Activated T-helper 1 cell treated with Interleukin-2 at 50 U/mL for 16 hours (primary cell): ENCODE measurements around the gene DVL1.
"Not testable (repeated sequence)": the region's sequence is repeated elsewhere in the genome, so short reads cannot be mapped to it uniquely, and the experiment has no call there.

ENCODE experiments used
- DNase-seq: peaks from one replicate; pipeline ENCODE4 v3.0.0-alpha.2; 2020; ENCODE audit warnings: low read depth

DVL1 gene

DNA sequence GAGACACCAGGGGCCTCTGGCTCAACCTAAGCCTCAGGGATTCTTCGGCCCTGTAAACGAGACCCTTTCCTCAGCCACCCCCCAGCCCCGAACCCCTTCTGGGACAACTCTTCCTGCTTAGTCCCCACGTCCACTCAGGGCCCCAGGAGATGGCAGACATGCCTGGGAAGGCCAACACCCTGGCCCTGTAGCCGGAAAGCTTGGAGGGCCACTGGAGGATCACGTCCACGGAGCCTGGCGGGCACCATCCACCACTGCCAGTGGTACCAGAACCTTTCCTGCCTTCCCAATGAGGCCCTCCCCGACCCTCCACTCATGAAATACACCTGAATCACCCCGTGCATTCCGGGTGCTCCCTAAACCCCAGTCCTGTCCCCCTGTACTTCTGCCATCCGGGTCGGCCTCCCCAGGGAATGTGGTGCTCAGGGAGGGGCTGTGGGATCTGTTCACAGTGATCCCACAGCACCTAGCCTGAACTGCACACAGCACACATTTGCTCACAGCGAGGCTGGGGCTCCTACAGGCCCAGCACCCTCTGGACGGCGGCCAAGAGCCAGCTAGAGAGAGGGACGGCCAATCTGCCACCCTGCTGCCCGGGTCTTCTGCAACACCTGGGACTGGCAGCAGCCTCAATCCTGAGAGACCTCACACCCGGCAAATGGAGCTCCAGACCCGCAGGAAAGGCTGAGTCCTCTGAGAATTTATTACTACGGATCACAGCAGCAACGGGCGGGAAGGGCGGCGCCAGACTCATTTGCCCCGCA, 24.0 kb upstream of the DVL1 start:
- no peak for DNase-seq

DNA sequence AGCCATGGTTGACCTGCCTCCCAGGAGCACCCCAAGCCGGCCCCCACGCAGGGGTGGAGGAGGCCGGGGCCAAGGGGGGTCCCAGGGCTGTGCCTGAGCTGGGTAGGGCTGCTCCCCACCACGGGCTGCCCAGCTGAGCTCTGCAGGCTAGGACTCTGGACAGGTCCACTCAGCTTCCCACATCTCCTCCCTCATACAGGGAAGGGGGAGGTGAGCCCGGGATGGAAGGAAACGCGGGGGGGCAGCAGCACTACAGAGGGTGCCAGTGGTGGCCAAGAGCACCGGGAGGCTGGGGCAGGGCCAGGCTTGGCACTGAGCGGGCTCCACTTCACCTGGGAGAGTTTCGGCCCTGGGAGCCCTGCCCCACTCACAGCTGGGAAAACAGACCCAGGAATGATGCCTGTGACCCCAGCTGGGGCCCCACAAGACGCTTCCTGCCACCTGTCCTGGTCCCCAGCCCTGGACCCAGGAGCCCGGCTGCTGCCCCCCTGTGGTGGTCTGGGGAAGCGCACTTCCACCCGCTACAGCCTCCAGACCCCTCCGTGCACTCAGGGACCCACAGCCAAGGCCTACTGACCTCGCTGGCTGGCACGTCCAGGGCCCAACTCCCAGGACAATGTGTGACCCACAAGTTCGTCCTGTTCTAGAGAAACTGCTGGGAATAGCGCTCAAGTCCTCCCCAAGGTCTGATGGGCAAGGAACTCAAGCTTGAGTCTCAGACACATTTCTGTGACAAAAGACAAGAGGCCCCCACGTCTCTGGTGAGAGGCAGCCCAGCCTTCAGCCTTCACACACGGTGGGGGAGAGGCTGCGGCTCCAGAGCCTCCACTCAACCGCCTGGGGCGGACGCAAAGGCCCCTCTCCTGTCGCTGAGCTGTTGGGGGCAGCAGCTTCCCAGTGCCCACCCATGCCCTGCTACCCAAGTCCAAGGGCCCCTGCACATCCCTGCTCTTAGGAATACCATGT, 22.8 kb upstream of the DVL1 start:
- DNase-seq: peak; percentile 66

DNA sequence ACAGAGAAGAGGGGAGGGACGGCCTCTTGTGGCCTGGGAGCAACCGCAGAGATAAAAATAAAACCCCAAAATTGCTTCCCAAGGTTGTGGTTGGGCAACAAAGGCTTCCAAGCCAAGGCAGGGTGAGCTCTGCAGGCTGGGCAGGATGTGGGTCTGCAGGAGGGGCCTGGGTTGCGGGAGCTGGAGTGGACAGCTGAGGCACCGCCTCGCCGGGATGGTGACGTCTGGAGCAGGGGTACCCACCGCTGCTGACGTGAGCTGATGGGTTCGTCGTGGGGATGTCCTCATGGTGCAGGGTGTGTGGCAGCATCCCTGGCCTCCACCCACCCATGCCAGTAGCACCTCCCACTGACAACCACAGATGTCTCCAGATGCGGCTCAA, 22.1 kb upstream of the DVL1 start:
- peak; percentile 47 for DNase-seq

DNA sequence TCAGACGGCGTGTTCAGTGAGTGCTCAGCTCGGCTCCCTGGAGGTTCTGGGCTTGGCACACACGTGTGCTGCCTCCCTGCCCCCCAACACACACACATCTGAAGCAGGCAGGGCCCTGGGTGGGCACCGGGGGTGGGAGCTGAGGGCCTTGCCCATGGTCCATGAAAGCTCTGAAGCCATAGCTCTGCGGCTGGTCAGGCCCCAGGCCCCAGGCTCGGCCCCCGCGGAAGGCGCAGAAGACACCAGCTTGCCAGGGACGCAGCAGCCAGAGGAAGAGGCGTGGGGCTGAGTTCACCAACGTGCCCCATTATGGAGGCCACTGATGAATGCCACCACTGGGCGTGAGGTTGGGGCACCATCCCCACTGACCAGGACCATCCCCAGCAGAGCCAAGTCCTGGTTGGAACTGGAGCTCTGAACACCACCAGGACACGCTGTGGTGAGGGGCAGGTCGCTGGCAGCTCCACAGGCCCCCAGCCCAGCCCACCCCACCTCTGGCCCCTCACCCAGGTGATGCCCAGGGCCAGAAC, 21.6 kb upstream of the DVL1 start:
- DNase-seq: no peak

DNA sequence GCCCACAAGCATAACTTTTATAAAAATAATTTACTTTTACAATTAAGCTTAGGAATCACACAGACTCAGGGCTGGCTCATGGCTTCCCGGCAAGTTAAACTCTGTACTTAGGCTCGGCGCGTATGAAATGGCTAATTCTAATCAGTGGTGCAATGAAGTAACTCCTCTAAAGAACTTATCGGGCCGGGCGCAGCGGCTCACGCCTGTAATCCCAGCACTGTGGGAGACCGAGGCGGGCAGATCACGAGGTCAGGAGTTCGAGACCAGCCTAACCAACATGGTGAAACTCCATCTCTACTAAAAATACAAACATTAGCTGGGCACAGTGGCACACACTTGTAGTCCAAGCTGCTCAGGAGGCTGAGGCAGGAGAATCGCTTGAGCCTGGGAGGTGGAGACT, 20.9 kb upstream of the DVL1 start:
- DNase-seq: not testable (repeated sequence)

DNA sequence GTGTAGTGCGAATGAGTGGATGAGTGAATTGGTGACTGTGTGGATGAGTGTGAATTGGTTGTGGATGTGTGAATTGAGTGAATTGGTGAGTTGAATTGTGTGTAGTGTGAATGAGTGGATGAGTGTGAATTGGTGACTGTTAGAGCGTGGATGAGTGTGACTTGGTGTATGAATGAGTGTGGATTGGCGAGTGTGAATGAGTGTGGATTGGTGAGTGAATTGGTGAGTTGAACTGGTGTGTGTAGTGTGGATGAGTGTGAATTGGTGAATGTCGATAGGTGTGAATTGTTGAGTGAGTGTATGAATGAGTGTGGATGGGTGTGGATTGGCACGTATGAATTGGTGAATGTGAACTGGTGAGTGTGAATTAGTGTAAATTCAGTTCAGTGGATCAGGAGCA, 18.1 kb upstream of the DVL1 start:
- DNase-seq: no peak

DNA sequence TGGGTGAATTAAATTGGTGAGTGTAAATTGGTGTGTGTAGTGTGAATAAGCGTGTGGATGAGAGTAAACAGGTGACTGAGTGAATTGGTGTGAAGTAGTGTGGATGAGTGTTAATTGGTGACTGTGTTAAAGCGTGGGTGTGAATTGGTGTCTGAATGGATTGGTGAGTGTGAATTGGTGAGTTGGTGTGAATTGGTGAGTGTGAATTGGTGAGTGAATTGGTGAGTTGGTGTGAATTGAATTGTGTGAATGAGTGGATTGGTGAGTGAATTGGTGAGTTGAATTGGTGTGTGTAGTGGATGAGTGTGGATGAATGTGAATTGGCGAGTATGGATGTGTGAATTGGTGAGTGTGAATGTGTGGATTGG, 17.5 kb upstream of the DVL1 start:
- no peak for DNase-seq

DNA sequence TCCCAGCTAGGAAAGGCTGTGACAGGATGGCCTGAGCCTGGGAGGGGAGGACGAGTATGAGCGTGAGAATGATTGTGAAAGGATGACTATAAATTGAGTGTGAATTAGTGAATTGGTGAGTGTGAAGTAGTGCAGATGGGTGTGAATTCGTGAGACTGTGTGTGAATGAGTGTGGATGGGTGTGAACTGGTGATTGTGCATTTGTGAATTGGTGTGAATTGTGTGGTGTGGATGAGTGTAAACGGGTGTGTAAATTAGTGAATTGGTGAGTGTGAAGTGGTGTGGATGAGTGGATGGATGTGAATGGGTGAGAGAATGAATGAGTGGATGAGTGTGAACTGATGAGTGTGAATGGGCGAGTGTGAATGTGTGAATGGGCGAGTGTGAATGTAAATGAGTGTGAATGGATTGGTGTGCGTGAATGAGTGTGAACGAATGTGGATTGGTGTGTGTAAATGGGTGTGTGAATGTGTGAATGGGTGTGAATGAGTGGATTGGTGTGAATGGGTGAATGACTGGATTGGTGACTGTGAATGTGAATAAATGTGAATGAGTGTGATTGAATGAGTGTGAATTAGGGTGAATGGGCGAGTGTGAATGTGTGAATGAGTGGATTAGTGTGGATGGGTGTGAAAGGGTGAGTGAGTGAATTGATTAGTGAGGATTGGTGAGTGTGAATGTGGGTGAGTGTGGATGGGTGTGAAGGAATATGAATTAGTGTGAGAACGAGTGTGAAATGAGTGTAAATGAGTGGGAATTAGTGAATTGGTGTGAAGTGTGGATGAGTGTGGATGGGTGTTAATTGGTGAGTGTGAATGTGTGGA, 16.9 kb upstream of the DVL1 start:
- no peak for DNase-seq

DNA sequence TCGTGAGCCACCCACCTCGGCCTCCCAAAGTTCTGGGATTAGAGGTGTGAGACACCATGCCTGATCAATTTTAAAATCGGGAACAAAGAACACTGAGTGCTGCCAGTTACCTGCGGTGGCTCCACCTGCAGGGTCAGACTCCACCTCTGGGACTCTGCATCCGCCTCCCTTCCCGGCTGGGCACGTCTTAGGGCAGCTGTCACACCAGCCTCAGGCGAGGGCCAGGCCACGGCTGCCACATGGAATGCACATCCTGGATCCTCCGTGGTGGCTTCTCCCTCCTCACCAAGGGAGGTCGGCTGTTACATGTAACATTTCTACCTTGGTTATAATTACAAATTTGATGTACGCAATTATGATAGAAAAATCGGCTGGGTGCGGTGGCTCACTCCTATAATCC, 15.0 kb upstream of the DVL1 start:
- DNase-seq: no peak

DNA sequence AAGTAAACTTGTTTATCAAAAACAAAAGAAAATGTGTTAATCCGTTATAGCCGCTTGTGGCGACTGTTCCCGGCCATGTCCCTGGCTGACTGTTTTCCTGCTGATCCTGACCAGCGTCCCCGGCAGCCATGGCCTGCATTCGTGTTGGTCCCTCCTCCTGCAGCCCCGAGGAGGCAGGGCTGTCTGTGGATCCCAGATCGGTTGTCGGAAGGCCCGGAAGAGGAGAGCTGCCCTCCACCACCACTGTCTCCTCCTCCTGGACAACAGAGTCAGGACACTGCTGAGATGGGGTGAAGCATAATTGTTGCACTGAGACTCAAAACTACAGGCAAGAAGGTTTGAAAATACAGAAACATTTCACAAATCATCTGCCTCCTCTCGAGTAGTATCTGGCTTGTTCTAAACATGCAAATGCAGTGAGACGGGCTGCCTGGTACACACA, 12.8 kb upstream of the DVL1 start:
- no peak for DNase-seq

DNA sequence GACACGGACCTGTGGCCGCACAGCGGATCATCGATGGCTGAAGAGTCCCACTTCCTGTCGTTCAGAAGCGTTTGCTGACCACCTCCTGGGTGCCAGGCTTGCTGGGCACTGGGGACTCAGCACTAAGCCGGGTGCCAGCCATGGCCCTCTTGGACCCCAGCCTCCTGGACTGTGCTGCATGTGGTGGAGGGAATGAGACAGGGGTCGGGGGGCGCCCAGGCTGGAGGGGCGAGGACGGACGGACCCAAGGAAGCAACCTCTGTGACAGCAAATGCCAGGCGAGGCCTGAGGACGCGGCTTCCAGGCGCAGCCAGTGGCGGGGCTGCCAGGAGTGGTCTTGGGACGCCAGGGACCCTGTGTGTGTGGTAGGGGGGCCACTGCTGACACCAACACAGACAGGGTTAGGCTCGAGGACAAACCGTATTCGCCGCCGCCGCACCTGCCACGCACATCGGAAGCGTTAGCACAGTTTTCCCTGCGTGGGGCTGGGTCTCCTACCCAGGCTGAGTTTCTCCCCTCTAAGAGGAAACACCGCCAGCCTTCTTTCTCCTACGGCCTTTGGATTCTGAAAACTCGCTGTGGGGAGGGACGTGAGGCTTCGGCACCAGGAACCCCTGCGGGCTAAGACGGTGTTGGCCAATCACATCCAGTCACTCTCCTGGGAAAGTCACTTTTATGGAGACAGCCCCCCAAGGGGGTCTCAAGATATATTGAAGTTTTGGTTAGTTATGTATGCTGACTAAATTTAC, 12.2 kb upstream of the DVL1 start:
- no peak for DNase-seq

DNA sequence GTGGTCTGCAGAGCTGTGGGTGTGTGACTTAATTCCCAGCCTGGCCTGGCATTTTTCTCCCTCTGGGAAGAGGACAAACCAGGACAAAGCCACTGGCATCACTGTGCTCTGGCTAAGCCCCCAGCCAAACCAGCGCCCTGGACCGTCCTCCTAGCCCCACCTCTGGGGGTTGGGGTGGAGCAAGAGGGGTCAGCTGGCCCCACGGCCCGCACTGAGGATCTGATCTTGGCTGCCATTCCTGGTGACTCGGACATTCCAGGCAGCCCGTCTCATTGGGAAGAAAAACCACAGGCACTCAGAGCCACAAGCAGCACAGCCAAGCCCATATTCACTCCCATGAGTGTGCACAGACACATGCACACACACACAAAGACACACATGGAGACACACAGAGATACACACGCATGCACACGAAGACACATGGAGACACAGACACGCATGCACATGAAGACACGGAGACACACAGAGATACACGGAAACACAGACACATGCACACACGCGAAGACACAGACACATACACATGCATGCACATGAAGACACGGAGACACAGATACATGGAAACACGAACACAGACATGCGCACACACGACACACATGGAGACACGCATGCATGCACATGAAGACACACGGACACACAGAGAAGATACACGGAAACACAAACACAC, 11.4 kb upstream of the DVL1 start:
- no peak for DNase-seq

DNA sequence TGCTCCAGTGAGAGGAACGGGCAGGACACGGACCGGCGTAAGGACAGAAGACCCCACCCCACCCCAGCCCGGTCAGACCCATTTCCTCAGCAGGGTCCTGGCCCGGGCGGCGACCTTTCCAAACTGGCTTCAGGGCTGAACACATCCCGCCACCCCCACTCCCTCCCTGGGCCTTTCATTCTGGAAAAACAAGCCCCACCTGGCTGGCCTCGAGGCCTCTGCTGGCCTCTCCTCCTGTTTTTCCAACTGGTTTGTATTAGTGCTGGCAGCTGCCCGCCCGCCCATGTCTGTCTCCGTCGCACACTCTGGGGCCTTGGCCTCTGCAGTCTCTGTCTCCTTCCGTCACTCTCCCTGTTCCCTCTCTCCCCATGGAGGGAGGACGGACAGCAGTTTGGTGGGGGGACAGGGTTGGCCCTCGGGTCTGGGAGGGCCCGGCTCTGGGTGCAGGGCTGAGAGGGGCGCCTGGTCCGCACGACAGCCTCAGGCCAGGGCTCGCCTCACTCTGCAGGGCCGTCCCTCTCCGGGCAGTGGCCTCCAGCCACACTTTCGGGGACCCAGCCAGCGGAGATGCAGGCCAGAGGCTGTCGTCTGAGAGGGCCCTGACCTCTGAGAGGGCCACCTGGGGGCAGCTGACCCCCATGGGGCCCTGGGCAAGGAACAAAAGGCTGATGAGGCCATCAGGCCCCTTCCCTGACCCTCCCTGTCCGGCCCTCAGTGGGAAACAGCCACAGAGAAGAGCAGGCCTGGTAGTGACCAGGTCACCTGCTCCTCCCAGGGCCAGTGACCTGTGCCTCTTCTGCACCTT, 10.6 kb upstream of the DVL1 start:
- no peak for DNase-seq

DNA sequence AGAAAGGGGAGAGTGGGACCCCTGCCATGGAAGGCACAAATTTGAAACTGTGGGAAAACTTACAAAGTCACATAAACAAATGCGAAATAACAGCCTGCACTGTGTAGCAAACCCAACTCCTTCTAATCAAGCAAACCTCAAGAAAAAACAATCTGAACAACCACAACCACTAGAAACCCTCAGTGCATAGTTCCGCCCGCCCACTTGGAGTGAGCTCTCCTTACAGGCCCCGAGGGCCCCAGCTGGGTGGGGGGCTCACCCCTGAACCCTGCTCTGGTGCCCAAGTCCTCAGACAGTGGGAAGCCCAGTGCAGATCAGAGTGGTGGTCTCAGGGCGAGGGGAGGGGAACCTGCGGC, 10.1 kb upstream of the DVL1 start:
- DNase-seq: no peak

DNA sequence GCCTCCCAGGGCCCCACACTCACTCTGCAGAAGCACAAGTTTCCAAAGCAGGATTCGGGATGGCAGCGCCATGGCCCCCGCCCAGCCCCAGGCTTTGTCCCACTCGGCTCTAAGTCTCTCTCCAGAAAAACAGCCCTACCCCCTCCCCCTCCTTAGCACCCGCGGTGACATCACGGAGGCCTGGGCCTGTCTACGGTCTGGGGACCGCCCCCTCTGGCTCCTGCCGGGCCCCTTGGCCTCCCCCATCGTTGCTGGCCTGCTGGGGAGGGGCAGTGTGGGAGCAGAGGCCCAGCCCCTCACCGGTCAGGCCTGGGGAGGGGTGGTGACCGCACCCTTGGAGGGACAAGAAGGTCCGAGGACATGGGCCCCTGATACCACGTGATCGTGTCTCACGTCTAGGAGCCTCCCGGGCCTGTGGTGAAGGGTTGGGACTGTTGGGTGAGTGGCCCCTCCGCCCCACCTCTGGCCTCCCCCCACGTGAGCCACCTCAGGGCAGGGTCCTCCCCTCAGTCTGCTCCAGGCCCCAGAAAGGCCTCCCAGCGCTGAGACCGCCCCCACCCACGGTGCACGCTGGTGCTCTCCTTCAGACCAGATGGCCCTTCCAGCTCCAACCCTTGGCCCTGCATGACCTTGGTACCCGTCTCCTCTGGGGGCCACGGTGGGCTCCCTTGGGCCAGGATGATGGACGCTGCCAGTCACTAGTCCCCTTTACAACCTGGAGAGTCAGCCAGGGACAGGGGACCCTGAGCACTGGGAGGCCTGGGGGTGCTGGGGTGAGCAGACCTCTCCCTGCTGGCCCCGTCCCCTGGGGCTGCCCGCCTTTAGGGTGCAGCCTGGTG, 9.4 kb upstream of the DVL1 start, which contains the start of gene MXRA8:
TSS of gene MXRA8 (minus strand) at position 123 of the 839 bp plus-strand sequence. CDS start at position 72, 51 bp downstream.
- DNase-seq: no peak

DNA sequence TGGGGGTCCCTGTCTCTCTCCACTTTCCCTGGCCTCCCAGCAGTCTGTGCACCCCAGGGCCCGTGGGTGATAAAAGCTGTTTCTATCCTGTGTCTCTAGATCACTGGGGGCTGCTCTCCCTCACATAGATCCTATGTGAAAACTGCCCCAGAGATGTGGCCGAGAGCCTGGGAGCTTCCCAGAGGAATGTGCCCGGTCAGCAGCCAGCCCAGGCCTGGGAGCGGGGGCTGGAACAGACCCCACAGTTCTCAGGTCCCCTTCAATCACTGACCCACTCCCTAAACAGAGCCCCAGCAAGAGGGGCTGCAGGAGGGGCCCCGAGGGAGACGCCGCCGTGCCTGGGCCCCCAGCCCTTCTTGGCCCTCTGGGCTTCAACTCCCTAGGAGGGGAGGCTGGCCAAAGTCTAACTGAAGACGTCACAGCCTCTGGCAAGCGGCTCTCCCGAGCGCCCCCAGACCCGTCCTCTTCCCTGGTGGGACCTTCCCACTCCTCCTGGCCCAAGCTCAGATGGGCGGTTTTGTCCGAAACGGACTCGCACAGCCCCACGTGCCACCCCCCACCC, 8.7 kb upstream of the DVL1 start:
- no peak for DNase-seq

DNA sequence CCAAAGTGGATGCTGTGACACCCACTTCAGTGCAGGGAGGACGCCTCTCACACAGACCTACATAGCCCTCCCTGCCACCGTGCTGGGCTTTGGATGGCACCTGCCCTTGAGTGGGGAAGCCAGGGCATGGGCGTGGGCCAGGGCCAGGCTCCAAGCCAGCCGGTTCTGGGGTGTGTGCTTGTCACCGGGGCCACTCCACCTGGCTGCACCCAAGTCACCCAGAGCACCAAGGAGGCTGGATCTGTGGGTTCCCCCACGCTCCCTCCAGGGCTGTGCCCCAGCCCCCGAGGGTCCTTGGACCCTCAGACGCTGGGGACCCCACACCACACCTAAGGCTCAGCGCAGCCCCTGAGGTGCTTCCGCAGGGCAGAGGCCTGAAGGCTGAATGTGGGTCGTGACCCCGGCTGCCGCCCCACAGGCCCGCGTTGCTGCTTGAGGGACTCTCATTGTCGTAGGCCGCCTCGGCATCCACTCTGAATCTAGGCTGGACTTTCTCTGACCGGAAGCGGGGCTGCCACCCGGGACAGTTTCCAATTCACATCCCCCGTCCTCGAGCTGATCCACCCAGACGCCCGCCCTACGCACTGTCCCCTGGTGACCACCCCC, 7.7 kb upstream of the DVL1 start:
- DNase-seq: no peak

DNA sequence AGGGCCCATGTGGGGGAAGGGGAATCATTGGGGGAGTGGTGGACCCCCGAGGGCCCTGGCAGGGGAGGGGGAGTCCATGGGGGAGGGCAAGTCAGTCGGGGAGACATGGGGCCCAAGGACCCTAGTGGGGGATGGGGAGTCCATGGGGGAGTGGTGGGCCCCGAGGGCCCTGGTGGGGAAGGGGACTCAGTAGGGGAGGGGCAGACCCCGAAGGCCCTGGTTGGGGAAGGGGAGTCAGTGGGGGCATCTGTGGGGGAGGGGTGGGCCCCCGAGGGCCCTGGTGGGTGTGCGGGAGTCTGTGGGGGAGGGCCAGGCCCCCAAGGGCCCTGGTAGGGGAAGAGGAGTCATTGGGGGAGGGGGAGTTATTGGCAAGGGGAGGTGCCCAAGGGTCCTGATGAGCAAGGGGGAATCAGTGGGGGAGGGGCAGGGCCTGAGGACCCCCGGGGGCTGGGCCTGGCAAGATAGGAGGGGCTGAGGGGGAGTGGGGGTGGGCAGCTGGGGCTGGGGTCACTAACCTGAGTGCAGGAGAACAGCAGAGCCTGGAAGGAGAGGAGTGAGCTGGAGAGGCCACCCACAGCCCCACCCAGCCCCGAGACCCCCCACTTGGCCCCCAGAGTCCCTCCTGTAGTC, 7.1 kb upstream of the DVL1 start:
- no peak for DNase-seq
